SK-N-SH (cell line): ENCODE data around the gene TEKTIP1. TPM values are rescaled to one million over a fixed set of nuclear protein-coding genes. Genes with fewer than 3 reads are reported as not detected.

ENCODE experiments used
- CTCF ChIA-PET: fragments of 300-600, 350-600 bp; formaldehyde crosslinking; extraction: SDS; loops from one replicate; lab custom pipeline; 2021; lab: Yijun Ruan, JAX
- POLR2A ChIA-PET: fragments of 350-600 bp; sonication (Branson Sonifier 250); formaldehyde crosslinking; extraction: SDS; loops from one replicate; lab custom pipeline; 2020; ENCODE audit warnings: antibody characterized with exemption, inconsistent platforms; lab: Yijun Ruan, JAX
- DNase-seq: peaks from one replicate; pipeline ENCODE4 v3.0.0; 2012
- H2AFZ ChIP-seq: fragments of 200-600 bp; sonication (generic); 2 replicates; pipeline ENCODE4 v1.8.1; 2016; ENCODE audit warnings: antibody characterized with exemption, mild to moderate bottlenecking, low read depth
- H3F3A ChIP-seq: fragments of 200-600 bp; sonication (generic); replicated peaks from 2 replicates; pipeline ENCODE3; 2016; ENCODE audit warnings: antibody characterized with exemption, mild to moderate bottlenecking; ENCODE audit not compliant: insufficient read depth
- H3K27ac ChIP-seq, 2 experiments: fragments of 200-500 bp in 1 of 2; fragments of 200-600 bp in 1 of 2; sonication (Bioruptor generic) in 1 of 2; sonication (generic), shearing (Covaris generic) in 1 of 2; 2 replicates each; pipeline versions ENCODE4 v1.5.1 to v1.6.1; 2014 to 2016; ENCODE audit warnings: low read depth in 2 of 2, inconsistent platforms in 1 of 2, low read length in 1 of 2, mild to moderate bottlenecking in 1 of 2, mixed read lengths in 1 of 2
- H3K27me3 ChIP-seq: fragments of 200-600 bp; sonication (generic), shearing (Covaris generic); 2 replicates; pipeline ENCODE4 v1.6.1; 2016; ENCODE audit warnings: mixed run types; ENCODE audit not compliant: insufficient read depth
- H3K36me3 ChIP-seq, 2 experiments: fragments of 200-500 bp in 1 of 2; fragments of 200-600 bp in 1 of 2; sonication (Bioruptor generic) in 1 of 2; sonication (generic) in 1 of 2; replicated peaks in 1 of 2; 2 replicates each; pipeline versions ENCODE3 to v1.5.1; 2014 to 2016; ENCODE audit warnings: low read length in 1 of 2, mild to moderate bottlenecking in 1 of 2; ENCODE audit not compliant: insufficient read depth in 2 of 2, control insufficient read depth in 1 of 2
- H3K4me1 ChIP-seq, 2 experiments: fragments of 200-500 bp in 1 of 2; fragments of 200-600 bp in 1 of 2; sonication (Bioruptor generic) in 1 of 2; sonication (generic), shearing (Covaris generic) in 1 of 2; 2 replicates each; pipeline versions ENCODE4 v1.5.1 to v1.6.1; 2014 to 2016; ENCODE audit warnings: low read depth in 1 of 2, low read length in 1 of 2, mixed run types in 1 of 2; ENCODE audit not compliant: insufficient read depth in 2 of 2, control insufficient read depth in 1 of 2
- H3K4me2 ChIP-seq: fragments of 200-600 bp; sonication (generic), shearing (Covaris generic); 2 replicates; pipeline ENCODE4 v1.6.1; 2017; ENCODE audit warnings: mixed run types
- H3K4me3 ChIP-seq, 2 experiments: fragments of 200-500 bp in 1 of 2; fragments of 200-600 bp in 1 of 2; sonication (Bioruptor generic) in 1 of 2; sonication (generic), shearing (Covaris generic) in 1 of 2; 2 replicates each; pipeline versions ENCODE4 v1.5.1 to v1.8.1; 2014 to 2016; ENCODE audit warnings: low read depth in 2 of 2, inconsistent platforms in 1 of 2, low read length in 1 of 2, mild to moderate bottlenecking in 1 of 2, mixed read lengths in 1 of 2, moderate library complexity in 1 of 2
- H3K79me2 ChIP-seq: fragments of 200-600 bp; sonication (generic); 2 replicates; pipeline ENCODE4 v1.8.1; 2017; ENCODE audit warnings: mild to moderate bottlenecking; ENCODE audit not compliant: insufficient read depth
- H3K9ac ChIP-seq: fragments of 200-600 bp; sonication (generic); 2 replicates; pipeline ENCODE4 v1.6.1; 2017; ENCODE audit warnings: mixed run types
- H3K9me2 ChIP-seq: fragments of 200-600 bp; sonication (generic); 2 replicates; pipeline ENCODE4 v1.6.1; 2017; ENCODE audit warnings: mixed run types
- H3K9me3 ChIP-seq: fragments of 200-600 bp; sonication (generic); 2 replicates; pipeline ENCODE4 v1.6.1; 2017; ENCODE audit warnings: mixed run types, mild to moderate bottlenecking, moderate library complexity
- H4K20me1 ChIP-seq: fragments of 200-600 bp; sonication (generic); 2 replicates; pipeline ENCODE4 v1.6.1; 2017; ENCODE audit warnings: mild to moderate bottlenecking, mixed run types; ENCODE audit not compliant: insufficient read depth
- CHD2 ChIP-seq: fragments of 150-350 bp; IDR thresholded peaks from 2 replicates; pipeline ENCODE4 v1.6.1; 2018; ENCODE audit warnings: low read length; ENCODE audit not compliant: partially characterized antibody
- ELF1 ChIP-seq: IDR thresholded peaks from 2 replicates; pipeline ENCODE4 v1.4.0; 2012
- FOSL2 ChIP-seq: IDR thresholded peaks from 2 replicates; pipeline ENCODE4 v1.4.0; 2012; ENCODE audit warnings: low read depth, mild to moderate bottlenecking, moderate library complexity, borderline replicate concordance
- GABPA ChIP-seq: IDR thresholded peaks from 2 replicates; pipeline ENCODE4 v1.4.0; 2012; ENCODE audit warnings: low read depth, mild to moderate bottlenecking
- GATA2 ChIP-seq: sonication (generic); formaldehyde crosslinking; IDR thresholded peaks from 2 replicates; pipeline ENCODE4 v1.5.0; 2020; ENCODE audit warnings: mild to moderate bottlenecking, missing genetic modification reagents
- MEF2A ChIP-seq: IDR thresholded peaks from 2 replicates; pipeline ENCODE4 v1.4.0; 2012; ENCODE audit warnings: low read depth, borderline replicate concordance
- NRF1 ChIP-seq: IDR thresholded peaks from 2 replicates; pipeline ENCODE4 v1.6.1; 2012; ENCODE audit warnings: low read depth, mild to moderate bottlenecking, low read length
- PBX3 ChIP-seq: IDR thresholded peaks from 2 replicates; pipeline ENCODE4; 2012
- RCOR1 ChIP-seq: fragments of 150-350 bp; IDR thresholded peaks from 2 replicates; pipeline ENCODE4 v1.6.1; 2017; ENCODE audit warnings: antibody characterized with exemption, low read length
- RXRA ChIP-seq: IDR thresholded peaks from 2 replicates; pipeline ENCODE4 v1.4.0; 2012; ENCODE audit warnings: low read depth, mild to moderate bottlenecking, borderline replicate concordance
- SMC3 ChIP-seq: IDR thresholded peaks from 2 replicates; pipeline ENCODE4 v1.6.1; 2012; ENCODE audit warnings: low read depth, low read length, improper control_type of control experiment
- TAF1 ChIP-seq: IDR thresholded peaks from 2 replicates; pipeline ENCODE4 v1.6.1; 2012; ENCODE audit warnings: low read depth, mild to moderate bottlenecking, low read length, moderate library complexity, borderline replicate concordance
- TCF12 ChIP-seq: IDR thresholded peaks from 2 replicates; pipeline ENCODE4 v1.4.0; 2012
- TEAD4 ChIP-seq: IDR thresholded peaks from 2 replicates; pipeline ENCODE4 v1.4.0; 2012; ENCODE audit warnings: mild to moderate bottlenecking, borderline replicate concordance; ENCODE audit not compliant: insufficient read depth
- YY1 ChIP-seq: IDR thresholded peaks from 2 replicates; pipeline ENCODE4 v1.4.0; 2012; ENCODE audit warnings: low read depth, mild to moderate bottlenecking
- ZBTB33 ChIP-seq: IDR thresholded peaks from 2 replicates; pipeline ENCODE4 v1.4.0; 2012; ENCODE audit warnings: low read depth, borderline replicate concordance
- WGBS: methylation state at CpG from one replicate; pipeline ENCODE4 v1.1.6; 2017; ENCODE audit warnings: low lambda C conversion rate; 5-methylcytosine and 5-hydroxymethylcytosine counted together
- polyA plus RNA-seq, 3 experiments: library from polyadenylated mRNA; depleted of rRNA; stranded (reverse); fragments of >200 nt; gene quantifications; 2 replicates each; pipeline ENCODE4 v1.2.3, GENCODE V29; 2012
- TF ChIP-seq, protein P1 (sequence below): IDR thresholded peaks from 2 replicates; pipeline ENCODE4 v1.6.1; 2012; ENCODE audit warnings: mild to moderate bottlenecking, low read depth, low read length, moderate library complexity
- TF ChIP-seq, protein P2 (sequence below): fragments of 200-600 bp; sonication (generic); IDR thresholded peaks from 2 replicates; pipeline ENCODE4 v1.6.1; 2017; ENCODE audit warnings: antibody characterized with exemption, mild to moderate bottlenecking, moderate library complexity
- TF ChIP-seq, protein P3 (sequence below): IDR thresholded peaks from 2 replicates; pipeline ENCODE4 v1.4.0; 2012; ENCODE audit warnings: low read depth
- TF ChIP-seq, protein P4 (sequence below): IDR thresholded peaks from 2 replicates; pipeline ENCODE4 v1.4.0; 2012; ENCODE audit warnings: low read depth, borderline replicate concordance

The TEKTIP1 gene
- polyA plus RNA-seq, 1 of the 3 experiments (the other 2 are of a cell fraction), result 0.12 TPM

DNA sequence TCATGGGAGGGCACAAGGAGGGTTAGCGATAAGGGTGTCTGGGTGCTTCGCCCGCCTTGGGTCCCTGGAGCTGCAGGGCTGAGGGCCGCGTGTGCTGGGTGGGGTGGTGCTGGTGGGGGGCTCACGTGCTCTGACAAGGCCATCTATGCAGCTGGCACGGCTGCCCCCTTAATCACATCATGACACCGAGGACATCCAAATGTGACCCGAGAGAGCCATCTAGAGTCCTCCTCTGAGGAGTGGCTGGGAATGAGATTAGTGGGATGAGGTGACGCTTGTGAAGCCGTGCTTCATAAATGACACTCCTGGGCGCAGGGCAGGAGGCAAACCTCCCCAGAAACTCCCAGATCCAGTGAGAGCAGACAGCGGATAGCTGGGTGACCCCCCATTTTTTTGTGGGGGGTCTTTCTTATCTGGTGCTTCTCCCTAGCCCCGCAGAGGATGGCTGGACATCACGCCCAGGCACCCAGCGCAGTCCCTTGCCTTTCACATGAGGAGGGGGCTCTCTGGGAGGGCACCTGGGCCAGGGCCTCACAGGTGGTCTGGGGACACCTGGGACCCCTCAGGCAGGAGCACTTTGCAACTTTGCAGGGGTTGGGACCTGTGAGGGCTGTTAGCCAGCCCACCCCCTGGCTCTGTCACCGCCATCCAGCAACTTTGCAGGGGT, 26.3 kb upstream of the TEKTIP1 start:
- no peak overlapping the region for H2AFZ ChIP-seq
- H4K20me1 ChIP-seq, result peaks cover 96% of the 10 kb centered on the region
- H3K27ac ChIP-seq, result no peak overlapping the region
- H3K9ac ChIP-seq, result no peak overlapping the region
- WGBS, result 95% methylated on average over 4 of the region's 17 CpGs
- no peaks in the 10 kb centered on the region for H3K9me3 ChIP-seq
- no peak overlapping the region for H3K4me3 ChIP-seq
- H3K27me3 ChIP-seq, result no peaks in the 10 kb centered on the region
- no peaks in the 10 kb centered on the region for H3K9me2 ChIP-seq
- H3K79me2 ChIP-seq, result peaks cover 100% of the 10 kb centered on the region
- ChIA-PET POLR2A (interaction anchor here (0.5 kb wide), 1 partner anchor 256 kb away, joined by 3 read pairs; no protein-coding TSS in a partner anchor), CTCF (interaction anchor here (0.9 kb wide), 2 partner anchors 8 to 32 kb away, joined by 3 read pairs; no protein-coding TSS in a partner anchor)
- peaks cover 13% of the 10 kb centered on the region for H3F3A ChIP-seq
- peaks cover 0 to 7% of the 10 kb centered on the region in 2 experiments for H3K36me3 ChIP-seq
- TF ChIP-seq SMC3, result no peak
- no peak for TF ChIP-seq FOSL2
- no peak for TF ChIP-seq TAF1
- no peak for TF ChIP-seq GATA2
- no peak for TF ChIP-seq MEF2A
- TF ChIP-seq NRF1, result no peak
- TF ChIP-seq TCF12, result no peak
- TF ChIP-seq, protein P1, sequence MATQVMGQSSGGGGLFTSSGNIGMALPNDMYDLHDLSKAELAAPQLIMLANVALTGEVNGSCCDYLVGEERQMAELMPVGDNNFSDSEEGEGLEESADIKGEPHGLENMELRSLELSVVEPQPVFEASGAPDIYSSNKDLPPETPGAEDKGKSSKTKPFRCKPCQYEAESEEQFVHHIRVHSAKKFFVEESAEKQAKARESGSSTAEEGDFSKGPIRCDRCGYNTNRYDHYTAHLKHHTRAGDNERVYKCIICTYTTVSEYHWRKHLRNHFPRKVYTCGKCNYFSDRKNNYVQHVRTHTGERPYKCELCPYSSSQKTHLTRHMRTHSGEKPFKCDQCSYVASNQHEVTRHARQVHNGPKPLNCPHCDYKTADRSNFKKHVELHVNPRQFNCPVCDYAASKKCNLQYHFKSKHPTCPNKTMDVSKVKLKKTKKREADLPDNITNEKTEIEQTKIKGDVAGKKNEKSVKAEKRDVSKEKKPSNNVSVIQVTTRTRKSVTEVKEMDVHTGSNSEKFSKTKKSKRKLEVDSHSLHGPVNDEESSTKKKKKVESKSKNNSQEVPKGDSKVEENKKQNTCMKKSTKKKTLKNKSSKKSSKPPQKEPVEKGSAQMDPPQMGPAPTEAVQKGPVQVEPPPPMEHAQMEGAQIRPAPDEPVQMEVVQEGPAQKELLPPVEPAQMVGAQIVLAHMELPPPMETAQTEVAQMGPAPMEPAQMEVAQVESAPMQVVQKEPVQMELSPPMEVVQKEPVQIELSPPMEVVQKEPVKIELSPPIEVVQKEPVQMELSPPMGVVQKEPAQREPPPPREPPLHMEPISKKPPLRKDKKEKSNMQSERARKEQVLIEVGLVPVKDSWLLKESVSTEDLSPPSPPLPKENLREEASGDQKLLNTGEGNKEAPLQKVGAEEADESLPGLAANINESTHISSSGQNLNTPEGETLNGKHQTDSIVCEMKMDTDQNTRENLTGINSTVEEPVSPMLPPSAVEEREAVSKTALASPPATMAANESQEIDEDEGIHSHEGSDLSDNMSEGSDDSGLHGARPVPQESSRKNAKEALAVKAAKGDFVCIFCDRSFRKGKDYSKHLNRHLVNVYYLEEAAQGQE, result no peak
- no peak for TF ChIP-seq RCOR1
- no peak for TF ChIP-seq YY1
- TF ChIP-seq, protein P2, sequence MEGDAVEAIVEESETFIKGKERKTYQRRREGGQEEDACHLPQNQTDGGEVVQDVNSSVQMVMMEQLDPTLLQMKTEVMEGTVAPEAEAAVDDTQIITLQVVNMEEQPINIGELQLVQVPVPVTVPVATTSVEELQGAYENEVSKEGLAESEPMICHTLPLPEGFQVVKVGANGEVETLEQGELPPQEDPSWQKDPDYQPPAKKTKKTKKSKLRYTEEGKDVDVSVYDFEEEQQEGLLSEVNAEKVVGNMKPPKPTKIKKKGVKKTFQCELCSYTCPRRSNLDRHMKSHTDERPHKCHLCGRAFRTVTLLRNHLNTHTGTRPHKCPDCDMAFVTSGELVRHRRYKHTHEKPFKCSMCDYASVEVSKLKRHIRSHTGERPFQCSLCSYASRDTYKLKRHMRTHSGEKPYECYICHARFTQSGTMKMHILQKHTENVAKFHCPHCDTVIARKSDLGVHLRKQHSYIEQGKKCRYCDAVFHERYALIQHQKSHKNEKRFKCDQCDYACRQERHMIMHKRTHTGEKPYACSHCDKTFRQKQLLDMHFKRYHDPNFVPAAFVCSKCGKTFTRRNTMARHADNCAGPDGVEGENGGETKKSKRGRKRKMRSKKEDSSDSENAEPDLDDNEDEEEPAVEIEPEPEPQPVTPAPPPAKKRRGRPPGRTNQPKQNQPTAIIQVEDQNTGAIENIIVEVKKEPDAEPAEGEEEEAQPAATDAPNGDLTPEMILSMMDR, result no peak
- no peak for TF ChIP-seq ELF1
- TF ChIP-seq PBX3, result no peak
- TF ChIP-seq TEAD4, result no peak
- TF ChIP-seq GABPA, result no peak
- TF ChIP-seq, protein P3, sequence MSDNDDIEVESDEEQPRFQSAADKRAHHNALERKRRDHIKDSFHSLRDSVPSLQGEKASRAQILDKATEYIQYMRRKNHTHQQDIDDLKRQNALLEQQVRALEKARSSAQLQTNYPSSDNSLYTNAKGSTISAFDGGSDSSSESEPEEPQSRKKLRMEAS, result no peak
- TF ChIP-seq, protein P4, sequence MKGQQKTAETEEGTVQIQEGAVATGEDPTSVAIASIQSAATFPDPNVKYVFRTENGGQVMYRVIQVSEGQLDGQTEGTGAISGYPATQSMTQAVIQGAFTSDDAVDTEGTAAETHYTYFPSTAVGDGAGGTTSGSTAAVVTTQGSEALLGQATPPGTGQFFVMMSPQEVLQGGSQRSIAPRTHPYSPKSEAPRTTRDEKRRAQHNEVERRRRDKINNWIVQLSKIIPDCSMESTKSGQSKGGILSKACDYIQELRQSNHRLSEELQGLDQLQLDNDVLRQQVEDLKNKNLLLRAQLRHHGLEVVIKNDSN, result no peak
- TF ChIP-seq CHD2, result no peak
- TF ChIP-seq RXRA, result no peak
- TF ChIP-seq ZBTB33, result no peak
- no peak for DNase-seq
- peaks cover 7 to 9% of the 10 kb centered on the region in 2 experiments; a peak in 2 of 4 replicates for H3K4me1 ChIP-seq
- H3K4me2 ChIP-seq, result no peak overlapping the region
